ENCODE measurements around the gene TBX2.

Gene TBX2

GRCh38 chr17:61402073-61402541 lies 2.5 kb downstream of the TBX2 start:
- no peak for DNase-seq (ENCODE audit: low read depth)

- DNase-seq (ENCODE audit: low read depth) = no peak
These were observed 3.5 kb downstream of the TBX2 start for GRCh38 chr17:61402978-61403800.

GRCh38 chr17:61403801-61404662 lies 4.4 kb downstream of the TBX2 start:
- no peak for DNase-seq (ENCODE audit: low read depth)

- no peak for DNase-seq (ENCODE audit: low read depth)
These were observed 4.9 kb downstream of the TBX2 start for GRCh38 chr17:61404663-61404912.

DNA sequence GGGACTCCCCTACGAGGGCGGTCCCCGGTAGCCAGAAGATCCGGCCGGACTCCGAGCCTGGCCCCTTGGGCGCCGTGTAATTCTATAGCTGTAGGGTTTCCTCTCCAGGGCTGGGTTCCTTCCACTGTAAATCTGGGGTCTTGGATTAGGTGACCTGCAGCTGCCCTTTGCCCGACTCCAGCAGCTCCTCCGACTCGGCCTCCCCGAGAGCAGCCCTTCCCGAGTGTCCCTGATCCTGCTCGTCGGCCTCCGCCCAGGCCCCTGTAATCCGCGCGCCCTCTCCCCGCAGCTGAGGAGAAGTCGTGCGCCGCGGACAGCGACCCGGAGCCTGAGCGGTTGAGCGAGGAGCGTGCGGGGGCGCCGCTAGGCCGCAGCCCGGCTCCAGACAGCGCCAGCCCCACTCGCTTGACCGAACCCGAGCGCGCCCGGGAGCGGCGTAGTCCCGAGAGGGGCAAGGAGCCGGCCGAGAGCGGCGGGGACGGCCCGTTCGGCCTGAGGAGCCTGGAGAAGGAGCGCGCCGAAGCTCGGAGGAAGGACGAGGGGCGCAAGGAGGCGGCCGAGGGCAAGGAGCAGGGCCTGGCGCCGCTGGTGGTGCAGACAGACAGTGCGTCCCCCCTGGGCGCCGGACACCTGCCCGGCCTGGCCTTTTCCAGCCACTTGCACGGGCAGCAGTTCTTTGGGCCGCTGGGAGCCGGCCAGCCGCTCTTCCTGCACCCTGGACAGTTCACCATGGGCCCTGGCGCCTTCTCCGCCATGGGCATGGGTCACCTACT lies 5.5 kb downstream of the TBX2 start:
- DNase-seq (ENCODE audit: low read depth) = no peak

DNA sequence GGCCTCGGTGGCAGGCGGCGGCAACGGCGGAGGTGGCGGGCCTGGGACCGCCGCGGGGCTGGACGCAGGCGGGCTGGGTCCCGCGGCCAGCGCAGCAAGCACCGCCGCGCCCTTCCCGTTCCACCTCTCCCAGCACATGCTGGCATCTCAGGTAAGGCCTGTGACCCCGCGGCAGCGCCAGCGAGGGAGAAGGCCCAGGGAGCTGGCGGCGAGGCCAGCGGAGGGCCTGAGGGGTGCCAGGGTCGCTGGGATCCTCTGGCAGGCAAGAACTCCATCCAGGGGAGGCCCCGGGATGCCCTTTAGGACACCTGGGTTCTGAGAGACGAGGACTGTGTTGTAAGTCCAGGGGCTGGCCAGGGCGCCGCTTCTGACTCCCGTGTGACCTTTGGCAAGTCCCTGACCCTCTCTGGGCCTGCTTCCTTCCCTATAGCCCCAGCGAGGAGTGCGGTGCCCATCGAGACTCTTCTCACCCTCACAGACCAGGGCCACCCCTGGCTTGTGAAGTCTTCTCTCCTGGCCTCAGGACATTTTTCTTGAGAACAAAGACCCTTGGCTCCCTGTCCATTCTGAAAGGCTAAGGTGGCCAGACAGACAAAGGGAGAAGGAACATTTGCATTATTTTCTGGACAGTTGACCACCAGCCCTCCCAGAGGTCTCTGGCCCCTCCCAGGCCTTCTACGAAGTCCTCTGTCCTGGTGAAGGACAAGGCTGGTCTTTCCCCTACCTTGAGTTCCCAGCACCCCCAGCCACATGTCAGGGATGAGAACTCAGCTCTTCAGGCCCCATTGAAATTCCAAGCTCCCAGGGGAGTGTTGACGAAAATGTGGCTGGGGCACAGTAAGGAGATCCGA lies 6.3 kb downstream of the TBX2 start:
- DNase-seq (ENCODE audit: low read depth) = no peak

- DNase-seq (ENCODE audit: low read depth) = no peak
These were observed 6.8 kb downstream of the TBX2 start for GRCh38 chr17:61406537-61406845.

DNA sequence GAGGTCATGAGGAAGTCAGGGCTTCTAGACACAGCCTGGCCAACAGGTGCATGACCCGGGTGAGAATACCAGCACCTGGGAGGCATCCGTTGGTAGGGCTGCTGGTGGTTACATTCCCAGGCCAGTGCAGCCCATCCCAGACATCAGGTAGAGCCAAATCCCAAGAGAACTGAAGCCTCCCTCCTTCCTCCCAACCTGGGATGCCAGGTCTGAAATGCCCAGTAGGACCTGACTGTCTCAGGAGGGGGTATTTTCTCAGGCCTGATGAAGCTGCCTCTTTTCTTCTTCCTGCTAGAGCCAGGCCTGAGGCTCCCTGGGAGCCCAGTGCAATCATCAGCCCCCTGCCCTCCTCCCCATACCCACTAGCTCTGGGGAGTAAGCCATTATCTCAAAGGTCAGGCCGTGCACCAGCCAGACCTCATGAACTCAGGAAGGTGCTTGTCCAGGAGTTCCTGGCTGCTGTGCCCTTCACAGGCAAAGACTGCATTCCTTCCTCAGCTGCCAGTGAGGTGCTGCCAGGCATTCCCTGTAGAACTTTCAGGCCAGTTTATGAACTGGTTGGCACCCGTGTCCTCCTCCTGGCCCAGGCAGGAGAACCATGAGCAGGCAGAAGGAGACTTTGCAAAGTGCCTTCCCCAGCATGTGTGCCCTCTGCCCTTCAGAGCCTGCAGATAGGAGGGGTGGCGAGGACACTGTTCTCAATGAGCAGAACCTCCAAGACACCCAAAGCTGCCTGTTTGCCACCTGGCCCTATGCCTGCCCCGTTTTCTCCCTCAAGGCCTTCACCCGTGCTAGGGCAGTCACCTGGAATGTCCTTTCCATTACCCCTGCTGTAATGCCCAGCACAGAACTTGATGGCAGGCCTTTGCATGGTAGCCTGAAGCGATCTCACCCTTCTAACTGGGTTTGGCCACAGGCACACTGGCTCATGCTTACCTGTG lies 7.6 kb downstream of the TBX2 start:
- no peak for DNase-seq (ENCODE audit: low read depth)

DNA sequence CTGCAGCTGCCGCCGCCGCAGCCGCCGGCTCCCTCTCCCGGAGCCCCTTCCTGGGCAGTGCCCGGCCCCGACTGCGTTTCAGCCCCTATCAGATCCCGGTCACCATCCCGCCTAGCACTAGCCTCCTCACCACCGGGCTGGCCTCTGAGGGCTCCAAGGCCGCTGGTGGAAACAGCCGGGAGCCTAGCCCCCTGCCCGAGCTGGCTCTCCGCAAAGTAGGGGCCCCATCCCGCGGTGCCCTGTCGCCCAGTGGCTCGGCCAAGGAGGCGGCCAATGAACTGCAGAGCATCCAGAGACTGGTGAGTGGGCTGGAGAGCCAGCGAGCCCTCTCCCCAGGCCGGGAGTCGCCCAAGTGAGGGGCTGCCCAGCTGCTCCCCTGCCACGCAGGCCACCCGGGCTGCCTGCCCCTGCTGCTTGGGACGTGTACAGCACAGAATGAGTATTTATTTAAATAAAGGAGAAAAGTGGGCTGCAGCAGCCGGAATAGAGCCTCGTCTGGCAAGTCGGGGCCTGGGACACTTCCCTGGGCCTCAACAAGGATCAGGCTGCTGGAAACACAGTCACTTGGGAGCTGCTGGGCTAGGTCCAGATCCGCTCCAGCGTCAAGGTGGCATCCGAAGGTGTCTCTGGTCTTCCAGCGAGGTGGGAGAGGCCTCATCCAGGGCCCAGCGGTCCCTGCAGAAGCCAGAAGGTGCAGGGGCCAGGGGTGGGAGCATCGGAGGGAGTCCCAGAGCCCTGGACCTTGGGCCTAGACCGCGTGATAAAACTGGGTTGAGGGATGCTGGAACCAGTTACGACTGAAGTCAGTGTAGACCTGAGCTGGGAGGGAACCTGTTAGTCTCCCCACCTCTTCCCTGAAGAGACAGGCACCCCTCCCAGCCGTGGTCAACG lies 8.8 kb downstream of the TBX2 start:
- no peak for DNase-seq (ENCODE audit: low read depth)

DNA sequence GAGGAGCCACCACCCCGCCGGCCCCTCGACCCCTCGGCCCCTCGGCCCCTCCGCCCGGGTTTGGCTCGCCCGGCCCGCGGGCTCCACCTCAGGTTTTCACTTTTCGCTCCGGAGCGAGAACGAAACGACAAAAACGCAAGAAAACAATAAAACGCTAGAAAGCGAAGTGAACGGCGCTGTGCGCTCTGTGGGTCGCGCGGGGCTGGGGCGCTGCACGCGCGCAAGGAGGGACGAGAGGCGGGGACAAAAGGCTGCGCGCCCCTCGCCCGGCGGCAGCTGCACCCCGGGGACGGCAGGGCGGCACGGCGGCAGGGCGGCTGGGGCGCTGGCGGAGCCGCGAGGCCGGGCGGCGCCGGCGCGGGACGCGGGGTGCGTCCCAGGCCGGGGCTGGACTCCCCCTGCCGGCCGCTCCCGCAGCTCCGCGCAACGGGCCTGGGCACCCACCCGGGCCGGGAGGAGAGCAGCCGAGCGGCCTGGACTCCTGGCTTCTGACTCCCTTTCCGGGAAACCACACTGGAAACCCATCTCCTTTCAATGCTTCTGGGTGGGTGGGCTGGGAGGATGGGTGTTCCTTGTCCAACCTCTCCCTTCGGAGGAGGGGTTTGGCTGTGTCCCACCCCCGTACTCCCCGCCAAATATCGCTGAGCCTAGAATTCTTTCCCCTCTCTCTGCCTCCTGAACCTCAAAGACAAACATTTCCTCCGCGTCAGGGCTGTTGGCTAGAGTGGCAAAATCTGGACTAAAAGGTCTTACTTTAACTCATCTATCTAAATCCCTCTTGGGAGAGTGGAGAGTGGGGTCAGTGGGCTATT lies 9.9 kb downstream of the TBX2 start:
- peak; percentile 61 for DNase-seq (ENCODE audit: low read depth)

DNA sequence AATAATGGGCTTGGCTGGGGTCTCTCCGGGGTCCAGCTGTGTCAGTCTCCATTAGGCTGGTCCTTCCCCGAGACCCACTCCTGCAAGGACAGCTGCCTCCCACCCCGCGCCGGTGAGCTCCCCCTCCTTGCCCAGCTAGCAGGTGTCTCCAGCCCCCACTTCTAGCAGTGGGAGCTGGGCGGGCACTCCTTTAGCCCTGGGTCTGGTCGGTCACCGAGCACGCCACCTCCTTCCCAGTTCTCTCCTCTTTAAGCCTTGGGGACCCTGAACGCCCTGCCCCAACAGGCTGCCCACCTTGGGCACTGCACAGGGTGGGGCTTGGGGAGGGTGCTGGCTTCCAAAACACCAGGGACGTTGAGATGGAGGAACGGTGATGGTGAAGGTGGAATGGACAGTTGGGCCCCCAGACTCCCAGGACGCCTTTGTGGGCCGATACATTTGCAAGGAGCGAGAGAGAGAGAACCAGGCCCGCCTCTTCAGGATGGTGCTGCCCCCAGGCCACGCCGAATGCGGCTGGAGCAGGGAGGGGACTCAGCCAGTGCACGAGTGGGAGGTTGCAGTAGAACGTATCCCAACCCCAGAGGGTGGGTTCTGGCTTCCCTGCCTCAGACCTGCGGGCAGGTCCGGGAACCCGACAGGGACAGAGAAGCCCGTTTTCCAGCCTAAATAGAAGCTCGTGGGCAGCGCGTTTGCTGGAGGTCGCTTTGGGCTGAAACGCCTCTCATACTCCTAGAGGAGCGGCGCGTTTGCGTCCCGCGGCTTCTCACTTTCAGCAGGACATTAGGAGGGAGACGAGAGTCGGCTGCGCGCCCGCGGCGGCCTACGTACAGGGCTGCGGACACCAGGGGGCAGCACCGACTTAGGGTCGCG lies 10.7 kb downstream of the TBX2 start:
- no peak for DNase-seq (ENCODE audit: low read depth)

- DNase-seq (ENCODE audit: low read depth) = no peak
These were observed 11.3 kb downstream of the TBX2 start for GRCh38 chr17:61411011-61411260.

DNA sequence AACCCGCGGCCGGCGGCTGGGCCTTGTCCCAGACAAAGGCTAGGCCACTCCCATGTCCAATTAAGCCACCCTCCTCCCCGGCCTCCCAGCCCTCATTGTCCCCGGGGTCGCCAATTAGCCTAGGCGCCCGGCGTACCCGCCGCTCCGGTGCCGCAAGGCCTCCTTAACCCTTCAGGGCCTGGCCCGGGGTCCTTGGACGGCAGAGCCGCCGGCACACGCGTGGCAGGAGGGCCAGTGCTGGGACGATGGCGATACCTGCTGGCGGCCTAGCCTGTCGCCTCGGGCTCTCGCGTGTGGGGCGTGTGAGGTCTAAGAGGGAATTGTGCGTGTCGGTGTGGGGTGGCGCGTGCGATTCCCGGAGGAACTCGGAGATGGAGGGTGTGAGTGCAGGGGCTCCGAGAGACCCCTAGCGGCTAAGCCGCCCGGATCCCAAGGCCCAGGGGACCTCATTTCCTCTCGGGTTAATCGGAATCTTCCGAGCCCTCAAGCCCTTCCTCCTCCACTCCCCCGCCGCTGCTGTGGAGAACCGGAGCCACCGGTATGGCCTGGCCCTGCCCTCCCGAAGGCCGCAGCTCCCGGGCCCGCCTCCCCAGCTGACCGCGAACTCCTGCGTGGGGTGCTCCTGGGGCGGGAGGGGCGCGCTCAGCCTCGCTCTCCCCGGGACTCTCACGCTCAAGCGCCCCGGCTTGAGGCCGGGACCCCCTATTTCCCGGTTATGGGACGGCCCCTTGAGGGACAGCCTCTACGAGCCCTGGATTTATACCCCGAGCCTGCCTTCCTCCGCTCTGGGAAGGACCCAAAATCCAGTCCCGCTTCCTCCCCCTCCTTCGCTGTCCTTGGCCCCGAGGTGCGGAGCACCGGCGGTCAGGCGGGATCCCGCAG lies 11.9 kb downstream of the TBX2 start:
- DNase-seq (ENCODE audit: low read depth) = no peak

DNA sequence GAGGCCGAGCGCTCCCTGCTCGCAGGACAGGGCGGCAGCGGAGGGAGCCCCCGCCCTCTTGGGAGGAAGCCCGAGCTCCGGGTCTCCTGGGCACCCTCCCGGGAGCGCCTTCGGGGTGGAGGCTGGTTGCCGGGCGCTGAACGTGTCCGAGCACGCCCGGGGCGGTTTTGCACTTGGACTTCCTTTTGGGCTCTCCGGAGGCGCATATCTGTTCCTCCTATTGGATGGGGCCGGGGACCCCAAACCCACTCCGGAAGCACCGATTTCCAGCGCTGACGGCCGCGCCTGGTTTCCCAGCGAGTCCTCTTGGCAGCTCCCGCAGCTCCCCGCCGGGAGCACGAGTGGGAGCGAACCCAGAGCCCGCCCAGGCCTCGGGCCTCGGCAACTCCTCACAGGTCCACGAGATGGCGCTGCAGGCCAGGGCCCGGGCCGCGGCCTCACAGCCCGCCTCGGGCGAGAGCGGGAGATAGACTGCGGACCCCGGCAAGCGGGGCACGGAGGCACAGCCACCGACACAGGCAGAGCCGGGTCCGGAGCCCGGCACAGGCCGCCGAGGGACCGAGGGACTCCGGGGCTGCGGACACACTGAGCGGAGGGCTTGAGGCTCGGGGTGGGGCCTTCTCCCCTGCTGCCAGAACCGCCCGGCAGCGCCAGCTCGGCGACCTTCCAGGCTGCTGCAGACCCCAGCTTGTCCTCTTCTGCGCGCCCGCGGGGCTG lies 12.7 kb downstream of the TBX2 start:
- peak; percentile 63 for DNase-seq (ENCODE audit: low read depth)

- no peak for DNase-seq (ENCODE audit: low read depth)
These were observed 13.4 kb downstream of the TBX2 start for GRCh38 chr17:61412860-61413660.

Data from stromal cell of bone marrow (primary cell).